Uterus (tissue), 2 donors: ENCODE results near the gene ST6GALNAC3.

ENCODE experiments used
- POLR2A ChIP-seq, 2 donors: fragments of 450-650 bp; IDR thresholded peaks; one replicate each; pipeline ENCODE4 v1.6.1; 2016; ENCODE audit warnings: antibody characterized with exemption in 2 of 2, mild to moderate bottlenecking in 1 of 2, moderate library complexity in 1 of 2
- TF ChIP-seq, protein P1 (sequence below), 4 experiments: fragments of 200-600 bp in 2 of 4; fragments of 450-650 bp in 2 of 4; sonication (generic) in 2 of 4; IDR thresholded peaks; one replicate each; pipeline ENCODE4 v1.5.1; 2016 to 2019; ENCODE audit warnings: antibody characterized with exemption in 4 of 4, mild to moderate bottlenecking in 2 of 4, moderate library complexity in 1 of 4

DNA sequence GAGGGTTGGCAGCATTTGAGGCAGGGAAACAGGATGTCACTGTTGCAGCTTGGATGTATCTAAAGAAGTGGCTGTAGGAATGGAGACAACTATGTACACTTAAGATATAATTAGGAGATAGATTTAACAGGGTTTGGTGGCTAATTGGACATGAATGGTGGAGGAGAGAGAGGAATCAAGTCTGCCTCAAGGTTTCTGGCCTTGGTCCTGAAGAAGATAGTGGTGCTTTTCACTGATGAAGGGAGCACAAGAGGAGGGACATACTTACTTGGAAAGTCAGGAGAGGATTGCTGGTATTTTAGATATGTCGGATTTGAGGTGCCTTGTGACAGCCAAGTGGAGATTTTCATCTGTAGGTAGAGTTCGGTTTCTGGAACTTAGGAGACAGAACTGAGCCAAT, 123.9 kb downstream of the ST6GALNAC3 start:
- TF ChIP-seq, protein P1, sequence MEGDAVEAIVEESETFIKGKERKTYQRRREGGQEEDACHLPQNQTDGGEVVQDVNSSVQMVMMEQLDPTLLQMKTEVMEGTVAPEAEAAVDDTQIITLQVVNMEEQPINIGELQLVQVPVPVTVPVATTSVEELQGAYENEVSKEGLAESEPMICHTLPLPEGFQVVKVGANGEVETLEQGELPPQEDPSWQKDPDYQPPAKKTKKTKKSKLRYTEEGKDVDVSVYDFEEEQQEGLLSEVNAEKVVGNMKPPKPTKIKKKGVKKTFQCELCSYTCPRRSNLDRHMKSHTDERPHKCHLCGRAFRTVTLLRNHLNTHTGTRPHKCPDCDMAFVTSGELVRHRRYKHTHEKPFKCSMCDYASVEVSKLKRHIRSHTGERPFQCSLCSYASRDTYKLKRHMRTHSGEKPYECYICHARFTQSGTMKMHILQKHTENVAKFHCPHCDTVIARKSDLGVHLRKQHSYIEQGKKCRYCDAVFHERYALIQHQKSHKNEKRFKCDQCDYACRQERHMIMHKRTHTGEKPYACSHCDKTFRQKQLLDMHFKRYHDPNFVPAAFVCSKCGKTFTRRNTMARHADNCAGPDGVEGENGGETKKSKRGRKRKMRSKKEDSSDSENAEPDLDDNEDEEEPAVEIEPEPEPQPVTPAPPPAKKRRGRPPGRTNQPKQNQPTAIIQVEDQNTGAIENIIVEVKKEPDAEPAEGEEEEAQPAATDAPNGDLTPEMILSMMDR (IDR thresholded peaks at IDR 0.05): no peak
- TF ChIP-seq POLR2A (IDR thresholded peaks at IDR 0.05): no peak
